Adipose tissue (tissue), 3 donors: ENCODE data around the gene FBXW4. TPM values are rescaled to one million over a fixed set of nuclear protein-coding genes. Genes with fewer than 3 reads are reported as not detected.

Experiments used
- H3K27ac ChIP-seq: one replicate; pipeline ENCODE4 v1.5.1; 2013; ENCODE audit warnings: low read depth, low read length
- WGBS, 3 donors: extraction: QIAGEN DNeasy Blood & Tissue Kit; methylation state at CpG; one replicate each; pipeline ENCODE4 v1.1.7; 2013; 5-methylcytosine and 5-hydroxymethylcytosine counted together
- polyA plus RNA-seq, 3 donors: library from polyadenylated mRNA; stranded (reverse); fragments of 200-250 nt; gene quantifications; one replicate each; pipeline ENCODE4 v1.2.3, GENCODE V29; 2013
- donor health status: healthy with polysubstance abuse.
- donor health status: Bipolar disorder and iron deficiency.
- donor health status: healthy.

The FBXW4 gene
- polyA plus RNA-seq, 3 donors, result 31.1 to 50.8 (median 34.0) TPM

GRCh38 chr10:101577121-101577871 lies 117.7 kb downstream of the FBXW4 start:
- 87 to 93% (median 90%) methylated on average over 7 of the region's 7 CpGs for WGBS, 3 donors
- no peak overlapping the region for H3K27ac ChIP-seq

- H3K27ac ChIP-seq, result no peak overlapping the region
- WGBS, 3 donors, result 87 to 93% (median 92%) methylated on average over 7 of the region's 7 CpGs
These were observed 118.6 kb downstream of the FBXW4 start for GRCh38 chr10:101576211-101576863.

GRCh38 chr10:101575580-101576210 lies 119.3 kb downstream of the FBXW4 start:
- 86 to 91% (median 90%) methylated on average over 7 of the region's 7 CpGs for WGBS, 3 donors
- no peak overlapping the region for H3K27ac ChIP-seq

GRCh38 chr10:101575091-101575490 lies 119.9 kb downstream of the FBXW4 start:
- 83 to 90% (median 85%) methylated on average over 3 of the region's 3 CpGs for WGBS, 3 donors
- no peak overlapping the region for H3K27ac ChIP-seq

- 85 to 88% (median 86%) methylated on average over 25 of the region's 25 CpGs for WGBS, 3 donors
- no peak overlapping the region for H3K27ac ChIP-seq
These were observed 120.9 kb downstream of the FBXW4 start for GRCh38 chr10:101573885-101574753.

GRCh38 chr10:101572785-101573184 lies 122.2 kb downstream of the FBXW4 start:
- no peak overlapping the region for H3K27ac ChIP-seq
- WGBS, 3 donors, result 92 to 100% (median 92%) methylated on average over 2 of the region's 2 CpGs

GRCh38 chr10:101572126-101572525 lies 122.8 kb downstream of the FBXW4 start:
- 87 to 90% (median 88%) methylated on average over 7 of the region's 7 CpGs for WGBS, 3 donors

GRCh38 chr10:101571271-101571925 lies 123.6 kb downstream of the FBXW4 start:
- no peak overlapping the region for H3K27ac ChIP-seq
- 61 to 70% (median 67%) methylated on average over 8 of the region's 8 CpGs for WGBS, 3 donors

More at GRCh38 chr10:101572126-101572525, 122.8 kb downstream of the FBXW4 start:
- H3K27ac ChIP-seq, result no peak overlapping the region

- WGBS, 3 donors, result 4 to 8% (median 6%) methylated on average over 32 to 37 of the region's 37 CpGs
- no peak overlapping the region for H3K27ac ChIP-seq
These were observed 124.3 kb downstream of the FBXW4 start for GRCh38 chr10:101570428-101571270.

- H3K27ac ChIP-seq, result no peak overlapping the region
- WGBS, 3 donors, result 1 to 3% (median 1%) methylated on average over 50 to 56 of the region's 56 CpGs
These were observed 125.1 kb downstream of the FBXW4 start for GRCh38 chr10:101569622-101570427.

GRCh38 chr10:101569323-101569621 lies 125.7 kb downstream of the FBXW4 start:
- 3 to 9% (median 5%) methylated on average over 11 of the region's 11 CpGs for WGBS, 3 donors
- no peak overlapping the region for H3K27ac ChIP-seq

GRCh38 chr10:101568054-101568745 lies 126.8 kb downstream of the FBXW4 start:
- 85 to 91% (median 86%) methylated on average over 17 of the region's 17 CpGs for WGBS, 3 donors
- H3K27ac ChIP-seq, result no peak overlapping the region

GRCh38 chr10:101567165-101568006 lies 127.6 kb downstream of the FBXW4 start:
- WGBS, 3 donors, result 57 to 63% (median 60%) methylated on average over 7 of the region's 7 CpGs

GRCh38 chr10:101566333-101567164 lies 128.4 kb downstream of the FBXW4 start:
- 11 to 16% (median 11%) methylated on average over 47 to 59 of the region's 59 CpGs for WGBS, 3 donors
- H3K27ac ChIP-seq, result no peak overlapping the region

More at GRCh38 chr10:101567165-101568006, 127.6 kb downstream of the FBXW4 start:
- no peak overlapping the region for H3K27ac ChIP-seq
